OCI-LY7 (cell line): ENCODE data around the gene OR6C6.

Source experiments
- CTCF ChIP-seq: fragments of 200-600 bp; sonication (generic); conservative IDR thresholded peaks from 2 replicates; pipeline ENCODE4 v1.5.1; 2014; ENCODE audit warnings: mild to moderate bottlenecking, antibody characterized with exemption, low read length, moderate library complexity, mixed read lengths
- EZH2phosphoT487 ChIP-seq: fragments of 200-600 bp; sonication (generic); IDR thresholded peaks from 2 replicates; pipeline ENCODE4 v1.6.1; 2018; ENCODE audit warnings: low read depth, borderline replicate concordance, mild to moderate bottlenecking, mixed run types, antibody characterized with exemption, low read length, moderate library complexity, mixed read lengths

GRCh38 chr12:55280991-55281390 is 15.4 kb downstream of the OR6C6 start:
- TF ChIP-seq CTCF = no peak
- no peak for TF ChIP-seq EZH2phosphoT487
